Esophagus muscularis mucosa (tissue), 3 donors: ENCODE data around the gene ITGA7.

Experiments
- EP300 ChIP-seq: sonication (generic); formaldehyde crosslinking; IDR thresholded peaks from one replicate; pipeline ENCODE4 v1.6.1; 2017; ENCODE audit warnings: antibody characterized with exemption
- TF ChIP-seq, protein P1 (sequence below), 3 experiments: fragments of 200-600 bp in 2 of 3; fragments of 450-650 bp in 1 of 3; sonication (generic) in 2 of 3; IDR thresholded peaks; one replicate each; pipeline ENCODE4 v1.5.1; 2017 to 2019; ENCODE audit warnings: antibody characterized with exemption in 3 of 3, mild to moderate bottlenecking in 2 of 3, moderate library complexity in 1 of 3

DNA sequence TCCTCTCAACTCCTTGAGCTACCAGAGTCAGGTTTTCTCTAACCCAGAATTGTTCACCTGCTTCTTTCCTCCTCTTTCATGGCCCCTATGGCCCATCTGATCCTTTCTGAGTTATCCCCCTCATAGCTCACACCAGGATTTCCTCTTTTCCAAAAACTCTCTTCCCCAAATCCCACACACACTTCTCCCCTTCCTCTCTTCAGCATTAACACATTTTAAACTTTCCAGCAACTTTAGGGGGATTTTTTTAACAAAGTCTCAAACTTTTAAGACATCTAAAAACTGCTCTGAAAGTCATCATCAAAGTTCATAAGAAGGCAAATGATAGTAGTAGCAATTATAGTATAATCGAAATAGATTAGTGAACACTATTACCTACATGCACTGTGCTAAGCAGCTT is 63.1 kb downstream of the ITGA7 start:
- TF ChIP-seq, protein P1, sequence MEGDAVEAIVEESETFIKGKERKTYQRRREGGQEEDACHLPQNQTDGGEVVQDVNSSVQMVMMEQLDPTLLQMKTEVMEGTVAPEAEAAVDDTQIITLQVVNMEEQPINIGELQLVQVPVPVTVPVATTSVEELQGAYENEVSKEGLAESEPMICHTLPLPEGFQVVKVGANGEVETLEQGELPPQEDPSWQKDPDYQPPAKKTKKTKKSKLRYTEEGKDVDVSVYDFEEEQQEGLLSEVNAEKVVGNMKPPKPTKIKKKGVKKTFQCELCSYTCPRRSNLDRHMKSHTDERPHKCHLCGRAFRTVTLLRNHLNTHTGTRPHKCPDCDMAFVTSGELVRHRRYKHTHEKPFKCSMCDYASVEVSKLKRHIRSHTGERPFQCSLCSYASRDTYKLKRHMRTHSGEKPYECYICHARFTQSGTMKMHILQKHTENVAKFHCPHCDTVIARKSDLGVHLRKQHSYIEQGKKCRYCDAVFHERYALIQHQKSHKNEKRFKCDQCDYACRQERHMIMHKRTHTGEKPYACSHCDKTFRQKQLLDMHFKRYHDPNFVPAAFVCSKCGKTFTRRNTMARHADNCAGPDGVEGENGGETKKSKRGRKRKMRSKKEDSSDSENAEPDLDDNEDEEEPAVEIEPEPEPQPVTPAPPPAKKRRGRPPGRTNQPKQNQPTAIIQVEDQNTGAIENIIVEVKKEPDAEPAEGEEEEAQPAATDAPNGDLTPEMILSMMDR (IDR thresholded peaks at IDR 0.05), result no peak
- TF ChIP-seq EP300, result no peak
